Keratinocyte (primary cell): ENCODE measurements around the gene CHCHD6. TPM values are rescaled to one million over a fixed set of nuclear protein-coding genes. Genes with fewer than 3 reads are reported as not detected.

Experiments
- DNase-seq: peaks from one replicate; pipeline ENCODE4 v3.0.0-alpha.2; 2011; ENCODE audit warnings: low read depth, missing footprints, low spot score
- FAIRE-seq: peaks from 2 replicates; lab custom pipeline; 2011; peaks lifted over from hg19 to GRCh38; lab: Jason Lieb, UNC
- H2AFZ ChIP-seq: 2 replicates; pipeline ENCODE4 v1.6.0; 2012; ENCODE audit warnings: low read length, control low read depth, inconsistent platforms; ENCODE audit not compliant: control insufficient read depth
- H3K27ac ChIP-seq: 2 replicates; pipeline ENCODE4 v1.5.1; 2011; ENCODE audit warnings: low read length; ENCODE audit not compliant: control insufficient read depth, insufficient read depth
- H3K27me3 ChIP-seq: 3 replicates; pipeline ENCODE4 v1.6.0; 2011; ENCODE audit warnings: low read length; ENCODE audit not compliant: control insufficient read depth, insufficient read depth; ENCODE audit errors: extremely low read depth
- H3K36me3 ChIP-seq, 2 experiments: 2 replicates in 1 of 2; 3 replicates in 1 of 2; pipeline ENCODE4 v1.5.1; 2011; ENCODE audit warnings: low read length in 2 of 2, mild to moderate bottlenecking in 1 of 2; ENCODE audit not compliant: control insufficient read depth in 2 of 2, insufficient read depth in 2 of 2; ENCODE audit errors: extremely low read depth in 1 of 2
- H3K4me1 ChIP-seq: 3 replicates; pipeline ENCODE4 v1.5.1; 2011; ENCODE audit warnings: low read length; ENCODE audit not compliant: control insufficient read depth, insufficient read depth; ENCODE audit errors: extremely low read depth
- H3K4me2 ChIP-seq: 3 replicates; pipeline ENCODE4 v1.6.0; 2011; ENCODE audit warnings: low read depth, low read length; ENCODE audit not compliant: control insufficient read depth, insufficient read depth; ENCODE audit errors: extremely low read depth
- H3K4me3 ChIP-seq, 3 experiments: fragments of 200-600 bp in 1 of 3; sonication (generic) in 1 of 3; 2 replicates in 2 of 3; 3 replicates in 1 of 3; pipeline ENCODE4 v1.5.1; 2011 to 2016; ENCODE audit warnings: low read length in 3 of 3, mild to moderate bottlenecking in 3 of 3, control low read depth in 2 of 3, inconsistent platforms in 1 of 3, low read depth in 1 of 3, mixed read lengths in 1 of 3, mixed run types in 1 of 3, moderate library complexity in 1 of 3; ENCODE audit not compliant: control insufficient read depth in 2 of 3, insufficient read depth in 2 of 3; ENCODE audit errors: extremely low read depth in 1 of 3
- H3K79me2 ChIP-seq: 2 replicates; pipeline ENCODE4 v1.6.0; 2012; ENCODE audit warnings: low read length; ENCODE audit not compliant: control insufficient read depth, insufficient read depth
- H3K9ac ChIP-seq: 3 replicates; pipeline ENCODE4 v1.6.0; 2011; ENCODE audit warnings: low read length; ENCODE audit not compliant: control insufficient read depth, insufficient read depth; ENCODE audit errors: extremely low read depth
- H3K9me1 ChIP-seq: 3 replicates; pipeline ENCODE4 v1.6.0; 2011; ENCODE audit warnings: low read length; ENCODE audit not compliant: control insufficient read depth, insufficient read depth; ENCODE audit errors: extremely low read depth
- H3K9me3 ChIP-seq: 2 replicates; pipeline ENCODE4 v1.5.1; 2012; ENCODE audit warnings: low read depth, low read length; ENCODE audit not compliant: control insufficient read depth
- H4K20me1 ChIP-seq: 3 replicates; pipeline ENCODE4 v1.6.0; 2011; ENCODE audit warnings: low read length; ENCODE audit not compliant: control insufficient read depth, insufficient read depth; ENCODE audit errors: extremely low read depth
- CTCF ChIP-seq, 3 experiments: IDR thresholded peaks in 1 of 3; conservative IDR thresholded peaks in 1 of 3; optimal IDR thresholded peaks in 1 of 3; 2 replicates in 2 of 3; 3 replicates in 1 of 3; pipeline versions ENCODE3 to v1.5.1; 2011; ENCODE audit warnings: low read length in 3 of 3, mild to moderate bottlenecking in 3 of 3, moderate library complexity in 2 of 3, control low read depth in 1 of 3, inconsistent platforms in 1 of 3; ENCODE audit not compliant: insufficient read depth in 2 of 3; ENCODE audit errors: extremely low read depth in 1 of 3
- EZH2 ChIP-seq: IDR thresholded peaks from one replicate; pipeline ENCODE4 v1.6.1; 2012; ENCODE audit warnings: inconsistent platforms, mild to moderate bottlenecking, low read length, moderate library complexity
- dilution Hi-C: fragments of 300-500 bp; cut with MboI; formaldehyde crosslinking; loops from one replicate; pipeline ENCODE4 v1.7.0; 2020; ENCODE audit warnings: low sequenced_read_pairs; ENCODE audit not compliant: extremely low pct_ligation_motif_present
- polyA plus RNA-seq, 5 experiments: library from polyadenylated mRNA; depleted of rRNA in 3 of 5; stranded (reverse) in 3 of 5; stranded (forward) in 1 of 5; unstranded in 1 of 5; fragments of >200 nt; gene quantifications; 1 replicate in 1 of 5; 2 replicates in 3 of 5; 3 replicates in 1 of 5; pipeline versions ENCODE4 v1.2.1 to v1.2.3, GENCODE V29; 2011 to 2012; ENCODE audit warnings: missing spikeins in 2 of 5, low read depth in 1 of 5, low replicate concordance in 1 of 5

Gene CHCHD6
- polyA plus RNA-seq, 1 donor (not counting 4 experiments of a cell fraction or from before 2014, with no cell fraction given): 21.7 TPM

GRCh38 chr3:126947429-126947828 lies 243.4 kb downstream of the CHCHD6 start:
- dilution Hi-C loops: no loop called here
- Histone ChIP-seq H4K20me1 (no peaks in the 10 kb centered on the region), H3K9me3 (no peaks in the 10 kb centered on the region), H3K79me2 (no peaks in the 10 kb centered on the region), H3K27ac (no peak overlapping the region), H3K4me1 (no peaks in the 10 kb centered on the region), H3K9me1 (peaks cover 2% of the 10 kb centered on the region), H3K4me3 (no peak overlapping the region), H3K36me3 (peaks cover 0 to 5% of the 10 kb centered on the region in 2 experiments), H3K9ac (no peak overlapping the region), H3K4me2 (no peak overlapping the region), H2AFZ (no peak overlapping the region), H3K27me3 (no peaks in the 10 kb centered on the region)
- FAIRE-seq (no peak), DNase-seq (no peak)
- TF ChIP-seq CTCF (optimal IDR thresholded peaks at IDR 0.05 in 1 of 3, IDR thresholded peaks at IDR 0.05 in 1 of 3, conservative IDR thresholded peaks at IDR 0.05 in 1 of 3; ENCODE audit: extremely low read depth in 1 of 3, insufficient read depth in 2 of 3, low read length in 3 of 3) (no peak), EZH2 (no peak)

- H3K27ac ChIP-seq: no peak overlapping the region
- no peak for FAIRE-seq
- H3K79me2 ChIP-seq: no peaks in the 10 kb centered on the region
- H3K9ac ChIP-seq: no peak overlapping the region
- H3K4me2 ChIP-seq: no peak overlapping the region
- H3K9me3 ChIP-seq: no peaks in the 10 kb centered on the region
- H3K27me3 ChIP-seq: no peaks in the 10 kb centered on the region
- H3K9me1 ChIP-seq: peaks cover 2% of the 10 kb centered on the region
- dilution Hi-C loops: no loop called here
- H3K36me3 ChIP-seq: peaks cover 0 to 3% of the 10 kb centered on the region in 2 experiments
- no peaks in the 10 kb centered on the region for H4K20me1 ChIP-seq
- no peak for DNase-seq
- H3K4me3 ChIP-seq: no peak overlapping the region
- no peak overlapping the region for H2AFZ ChIP-seq
- no peak for TF ChIP-seq CTCF (optimal IDR thresholded peaks at IDR 0.05 in 1 of 3, IDR thresholded peaks at IDR 0.05 in 1 of 3, conservative IDR thresholded peaks at IDR 0.05 in 1 of 3; ENCODE audit: extremely low read depth in 1 of 3, insufficient read depth in 2 of 3, low read length in 3 of 3)
- peaks cover 10% of the 10 kb centered on the region for H3K4me1 ChIP-seq
These were observed 245.0 kb downstream of the CHCHD6 start for GRCh38 chr3:126948980-126949535.
